Suprapubic skin (tissue), 4 donors: Measurements from ENCODE around the gene CCDC150. TPM values are rescaled to one million over a fixed set of nuclear protein-coding genes. Genes with fewer than 3 reads are reported as not detected.
"Not testable (repeated sequence)": the region's sequence is repeated elsewhere in the genome, so short reads cannot be mapped to it uniquely, and the experiment has no call there.

Experiments used
- DNase-seq, 2 donors: peaks; one replicate each; pipeline ENCODE4 v3.0.0-alpha.2; 2019; ENCODE audit warnings: low spot score in 2 of 2
- H3K27ac ChIP-seq: fragments of 200-600 bp; sonication (generic); one replicate; pipeline ENCODE4 v1.5.1; 2019
- H3K27me3 ChIP-seq: fragments of 200-600 bp; sonication (generic); one replicate; pipeline ENCODE4 v1.5.1; 2019
- H3K36me3 ChIP-seq: fragments of 200-600 bp; sonication (generic); one replicate; pipeline ENCODE4 v1.5.1; 2019
- H3K4me1 ChIP-seq: fragments of 200-600 bp; sonication (generic); one replicate; pipeline ENCODE4 v1.5.1; 2019
- H3K4me3 ChIP-seq: fragments of 200-600 bp; sonication (generic); one replicate; pipeline ENCODE4 v1.5.1; 2019; ENCODE audit warnings: mild to moderate bottlenecking
- H3K9me3 ChIP-seq: fragments of 200-600 bp; sonication (generic); one replicate; pipeline ENCODE4 v1.5.1; 2019
- EP300 ChIP-seq: sonication (generic); formaldehyde crosslinking; IDR thresholded peaks from one replicate; pipeline ENCODE4 v1.6.1; 2017; ENCODE audit warnings: antibody characterized with exemption
- POLR2A ChIP-seq, 2 donors: fragments of 450-650 bp; IDR thresholded peaks; one replicate each; pipeline ENCODE4 v1.6.1; 2017; ENCODE audit warnings: antibody characterized with exemption in 2 of 2, mild to moderate bottlenecking in 2 of 2, moderate library complexity in 2 of 2
- POLR2AphosphoS5 ChIP-seq, 3 donors: sonication (generic); formaldehyde crosslinking; IDR thresholded peaks; one replicate each; pipeline ENCODE4 v1.6.1; 2017; ENCODE audit warnings: antibody characterized with exemption in 3 of 3
- WGBS: methylation state at CpG from one replicate; pipeline ENCODE4 v1.1.5; 2018; 5-methylcytosine and 5-hydroxymethylcytosine counted together
- total RNA-seq, 4 donors: library from RNA; depleted of rRNA; stranded (reverse); fragments of >200 nt; gene quantifications; one replicate each; pipeline ENCODE4 v1.1.0, GENCODE V29; 2016
- TF ChIP-seq, protein P1 (sequence below), 2 donors: fragments of 200-600 bp in 1 of 2; fragments of 450-650 bp in 1 of 2; sonication (generic) in 1 of 2; IDR thresholded peaks; one replicate each; pipeline ENCODE4 v1.5.1; 2016 to 2019; ENCODE audit warnings: antibody characterized with exemption in 2 of 2, mild to moderate bottlenecking in 1 of 2, moderate library complexity in 1 of 2

CCDC150 gene
- total RNA-seq, 4 donors from 2014 or later, result 2.0 to 6.7 (median 3.1) TPM

DNA sequence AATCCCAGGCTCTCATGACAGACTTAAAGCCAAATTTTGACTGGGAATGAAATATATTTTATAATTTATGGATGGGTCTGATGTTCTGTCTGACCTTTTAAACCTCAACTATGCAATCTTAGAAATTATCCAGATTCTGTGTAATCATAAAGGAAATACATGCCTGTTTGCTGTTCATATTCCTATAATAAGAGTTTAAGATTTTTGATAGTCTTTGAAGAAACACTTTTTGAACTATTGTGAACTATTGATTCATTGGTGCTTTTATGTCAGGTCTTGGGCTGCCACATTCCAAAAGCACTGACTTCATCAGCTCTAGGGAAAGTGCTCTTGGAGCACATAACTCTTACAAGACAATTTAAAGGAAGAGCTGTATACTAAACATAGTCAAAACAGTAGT lies 64.2 kb downstream of the CCDC150 start:
- Histone ChIP-seq H3K27me3 (no peaks in the 10 kb centered on the region), H3K4me3 (no peak overlapping the region), H3K36me3 (no peaks in the 10 kb centered on the region), H3K4me1 (no peaks in the 10 kb centered on the region), H3K9me3 (no peaks in the 10 kb centered on the region), H3K27ac (no peak overlapping the region)
- DNase-seq, result no peak
- TF ChIP-seq POLR2A (IDR thresholded peaks at IDR 0.05), result no peak
- TF ChIP-seq, protein P1, sequence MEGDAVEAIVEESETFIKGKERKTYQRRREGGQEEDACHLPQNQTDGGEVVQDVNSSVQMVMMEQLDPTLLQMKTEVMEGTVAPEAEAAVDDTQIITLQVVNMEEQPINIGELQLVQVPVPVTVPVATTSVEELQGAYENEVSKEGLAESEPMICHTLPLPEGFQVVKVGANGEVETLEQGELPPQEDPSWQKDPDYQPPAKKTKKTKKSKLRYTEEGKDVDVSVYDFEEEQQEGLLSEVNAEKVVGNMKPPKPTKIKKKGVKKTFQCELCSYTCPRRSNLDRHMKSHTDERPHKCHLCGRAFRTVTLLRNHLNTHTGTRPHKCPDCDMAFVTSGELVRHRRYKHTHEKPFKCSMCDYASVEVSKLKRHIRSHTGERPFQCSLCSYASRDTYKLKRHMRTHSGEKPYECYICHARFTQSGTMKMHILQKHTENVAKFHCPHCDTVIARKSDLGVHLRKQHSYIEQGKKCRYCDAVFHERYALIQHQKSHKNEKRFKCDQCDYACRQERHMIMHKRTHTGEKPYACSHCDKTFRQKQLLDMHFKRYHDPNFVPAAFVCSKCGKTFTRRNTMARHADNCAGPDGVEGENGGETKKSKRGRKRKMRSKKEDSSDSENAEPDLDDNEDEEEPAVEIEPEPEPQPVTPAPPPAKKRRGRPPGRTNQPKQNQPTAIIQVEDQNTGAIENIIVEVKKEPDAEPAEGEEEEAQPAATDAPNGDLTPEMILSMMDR (IDR thresholded peaks at IDR 0.05), result no peak
- TF ChIP-seq POLR2AphosphoS5 (IDR thresholded peaks at IDR 0.05), result no peak
- TF ChIP-seq EP300, result no peak

DNA sequence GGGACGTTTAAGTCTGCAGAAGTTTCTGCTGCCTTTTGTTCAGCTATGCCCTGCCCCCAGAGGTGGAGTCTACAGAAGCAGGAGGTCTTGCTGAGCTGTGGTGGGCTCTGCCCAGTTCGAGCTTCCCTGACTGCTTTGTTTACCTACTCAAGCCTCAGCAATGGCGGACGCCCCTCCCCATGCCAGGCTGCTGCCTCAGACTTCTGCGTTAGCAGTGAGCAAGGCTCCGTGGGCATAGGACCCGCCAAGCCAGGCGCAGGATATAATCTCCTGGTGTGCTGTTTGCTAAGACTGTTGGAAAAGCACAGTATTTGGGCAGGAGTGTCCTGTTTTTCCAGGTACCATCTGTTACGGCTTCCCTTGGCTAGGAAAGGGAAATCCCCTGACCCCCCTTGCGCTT lies 70.5 kb downstream of the CCDC150 start:
- H3K4me1 ChIP-seq, H3K27me3 ChIP-seq, H3K9me3 ChIP-seq, H3K27ac ChIP-seq, H3K36me3 ChIP-seq, DNase-seq, H3K4me3 ChIP-seq: not testable (repeated sequence)
- WGBS, result 99% methylated on average over 8 of the region's 10 CpGs

DNA sequence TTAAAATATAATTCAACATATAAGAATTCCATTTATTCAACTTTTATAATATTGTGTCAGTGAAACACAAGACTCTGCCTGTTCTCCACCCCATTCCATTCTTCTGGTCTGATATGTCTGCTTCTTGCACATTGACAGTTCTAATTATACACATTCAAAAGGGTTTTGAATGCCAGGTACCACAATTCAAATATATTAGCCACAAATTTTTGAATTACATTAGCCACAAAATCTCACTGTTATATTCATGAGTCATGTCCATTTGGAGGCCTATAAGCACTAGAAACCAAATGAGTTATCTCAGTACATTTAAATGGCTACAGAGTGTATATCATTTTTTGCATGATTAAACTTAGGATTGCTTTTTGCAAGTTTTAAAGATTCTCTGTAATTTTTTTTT lies 72.1 kb downstream of the CCDC150 start:
- Histone ChIP-seq H3K4me3 (no peak overlapping the region), H3K9me3 (no peaks in the 10 kb centered on the region), H3K27ac (no peak overlapping the region), H3K36me3 (no peaks in the 10 kb centered on the region), H3K27me3 (no peaks in the 10 kb centered on the region), H3K4me1 (no peaks in the 10 kb centered on the region)
- TF ChIP-seq POLR2AphosphoS5 (IDR thresholded peaks at IDR 0.05) (no peak), POLR2A (IDR thresholded peaks at IDR 0.05) (no peak), EP300 (no peak)
- TF ChIP-seq, protein P1 (IDR thresholded peaks at IDR 0.05), result no peak
- DNase-seq, result no peak

DNA sequence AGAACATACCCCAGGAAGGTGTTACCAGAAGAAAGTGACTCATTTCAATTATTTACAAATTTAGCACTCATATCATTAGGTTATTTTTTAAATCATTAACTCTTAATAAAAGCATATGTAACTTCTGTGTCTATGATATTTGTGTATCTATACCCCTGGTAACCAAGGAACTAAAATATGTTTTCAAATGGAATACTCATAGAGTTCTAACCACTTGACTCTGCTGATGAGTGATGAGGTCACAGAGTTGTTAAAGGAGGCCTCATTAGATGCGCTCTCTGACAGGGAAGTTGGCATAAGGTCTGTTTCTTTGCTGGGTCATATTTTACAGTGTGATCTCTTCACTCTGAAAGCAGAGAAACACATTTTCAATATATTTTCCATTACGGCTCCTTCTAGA lies 73.4 kb downstream of the CCDC150 start:
- H3K4me3 ChIP-seq, result no peak overlapping the region
- TF ChIP-seq, protein P1 (IDR thresholded peaks at IDR 0.05), result no peak
- no peak for TF ChIP-seq POLR2A (IDR thresholded peaks at IDR 0.05)
- TF ChIP-seq POLR2AphosphoS5 (IDR thresholded peaks at IDR 0.05), result no peak
- TF ChIP-seq EP300, result no peak
- no peak for DNase-seq
- H3K9me3 ChIP-seq, result no peaks in the 10 kb centered on the region
- no peaks in the 10 kb centered on the region for H3K4me1 ChIP-seq
- no peak overlapping the region for H3K27ac ChIP-seq
- H3K27me3 ChIP-seq, result no peaks in the 10 kb centered on the region
- H3K36me3 ChIP-seq, result no peaks in the 10 kb centered on the region
- 97% methylated on average over 2 of the region's 2 CpGs for WGBS

DNA sequence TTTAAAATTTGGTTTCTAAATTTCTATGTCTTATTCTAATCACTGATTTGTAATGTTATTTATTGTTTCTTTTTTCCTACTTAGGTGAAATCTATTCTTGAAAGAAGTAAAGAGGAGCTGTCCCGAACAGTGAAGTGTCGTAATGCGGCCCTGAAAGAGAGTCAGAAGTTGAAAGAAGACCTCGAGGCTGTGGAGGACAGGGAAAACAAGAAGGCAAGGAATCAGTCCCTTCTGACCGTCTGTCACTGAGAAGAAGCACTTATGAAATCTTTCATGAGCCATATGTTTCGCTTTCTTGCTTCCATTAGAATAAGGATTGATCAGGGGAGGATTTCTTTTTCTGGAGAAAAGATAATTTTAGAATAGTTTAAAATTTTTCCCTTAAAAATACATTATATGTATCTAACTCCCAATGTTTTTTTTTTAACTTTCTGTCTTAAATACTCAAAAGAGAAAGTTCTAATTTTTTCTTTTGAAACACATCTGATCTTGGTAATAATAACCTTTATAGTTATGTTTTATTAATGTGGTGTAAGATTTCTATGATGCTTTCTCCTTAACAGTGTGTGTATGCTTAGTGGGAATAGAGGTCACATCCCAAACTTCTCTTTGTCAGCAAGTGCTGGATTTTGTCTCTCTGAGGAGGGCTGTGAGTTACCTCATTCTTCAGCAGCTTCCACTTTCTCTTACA lies 79.0 kb downstream of the CCDC150 start:
- TF ChIP-seq POLR2AphosphoS5 (IDR thresholded peaks at IDR 0.05) (no peak), POLR2A (IDR thresholded peaks at IDR 0.05) (no peak), EP300 (no peak)
- TF ChIP-seq, protein P1 (IDR thresholded peaks at IDR 0.05), result no peak
- H3K4me1 ChIP-seq, result no peaks in the 10 kb centered on the region
- no peak for DNase-seq
- H3K27ac ChIP-seq, result no peak overlapping the region
- no peaks in the 10 kb centered on the region for H3K36me3 ChIP-seq
- H3K4me3 ChIP-seq, result no peak overlapping the region
- H3K9me3 ChIP-seq, result no peaks in the 10 kb centered on the region
- WGBS, result 78% methylated on average over 6 of the region's 6 CpGs
- H3K27me3 ChIP-seq, result no peaks in the 10 kb centered on the region
